ENCODE measurements around the gene LAMA3.

DNA sequence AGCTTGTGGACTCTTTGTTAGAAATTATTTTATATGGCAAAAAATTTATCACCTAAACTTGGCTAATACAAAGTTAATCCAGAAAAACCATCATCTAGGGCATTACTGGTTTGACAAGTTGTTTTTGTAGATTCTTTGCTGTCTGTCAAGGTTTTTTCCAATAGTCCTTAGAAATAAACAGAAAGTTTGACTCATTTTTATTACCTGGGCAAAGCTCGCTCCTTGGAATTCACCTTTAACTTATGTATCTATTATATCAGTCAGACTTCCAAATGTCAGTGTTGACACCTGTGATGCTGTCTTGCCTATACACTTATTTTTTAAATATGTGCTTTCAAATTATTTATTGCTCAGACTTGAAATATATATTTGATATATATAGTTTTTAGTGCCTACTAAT, 21.7 kb downstream of the LAMA3 start:
- TF ChIP-seq POLR2A (IDR thresholded peaks at IDR 0.05), result no peak
- TF ChIP-seq, protein P1, sequence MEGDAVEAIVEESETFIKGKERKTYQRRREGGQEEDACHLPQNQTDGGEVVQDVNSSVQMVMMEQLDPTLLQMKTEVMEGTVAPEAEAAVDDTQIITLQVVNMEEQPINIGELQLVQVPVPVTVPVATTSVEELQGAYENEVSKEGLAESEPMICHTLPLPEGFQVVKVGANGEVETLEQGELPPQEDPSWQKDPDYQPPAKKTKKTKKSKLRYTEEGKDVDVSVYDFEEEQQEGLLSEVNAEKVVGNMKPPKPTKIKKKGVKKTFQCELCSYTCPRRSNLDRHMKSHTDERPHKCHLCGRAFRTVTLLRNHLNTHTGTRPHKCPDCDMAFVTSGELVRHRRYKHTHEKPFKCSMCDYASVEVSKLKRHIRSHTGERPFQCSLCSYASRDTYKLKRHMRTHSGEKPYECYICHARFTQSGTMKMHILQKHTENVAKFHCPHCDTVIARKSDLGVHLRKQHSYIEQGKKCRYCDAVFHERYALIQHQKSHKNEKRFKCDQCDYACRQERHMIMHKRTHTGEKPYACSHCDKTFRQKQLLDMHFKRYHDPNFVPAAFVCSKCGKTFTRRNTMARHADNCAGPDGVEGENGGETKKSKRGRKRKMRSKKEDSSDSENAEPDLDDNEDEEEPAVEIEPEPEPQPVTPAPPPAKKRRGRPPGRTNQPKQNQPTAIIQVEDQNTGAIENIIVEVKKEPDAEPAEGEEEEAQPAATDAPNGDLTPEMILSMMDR (IDR thresholded peaks at IDR 0.05), result no peak

Data from Peyer's patch (tissue), 4 donors.